GM19438 (cell line): Measurements from ENCODE around the gene HILPDA.
"Not testable (repeated sequence)": the region's sequence is repeated elsewhere in the genome, so short reads cannot be mapped to it uniquely, and the experiment has no call there.

Experiments
- ATAC-seq: cut with Tn5 transposase; IDR thresholded peaks from one replicate; pipeline ENCODE4 v1.9.1; 2021; ENCODE audit warnings: low read depth; ENCODE audit not compliant: unreplicated experiment

Gene HILPDA

GRCh38 chr7:128431221-128431620 lies 24.5 kb upstream of the HILPDA start:
- no peak for ATAC-seq

- ATAC-seq, result no peak
These were observed 23.9 kb upstream of the HILPDA start for GRCh38 chr7:128431754-128432153.

DNA sequence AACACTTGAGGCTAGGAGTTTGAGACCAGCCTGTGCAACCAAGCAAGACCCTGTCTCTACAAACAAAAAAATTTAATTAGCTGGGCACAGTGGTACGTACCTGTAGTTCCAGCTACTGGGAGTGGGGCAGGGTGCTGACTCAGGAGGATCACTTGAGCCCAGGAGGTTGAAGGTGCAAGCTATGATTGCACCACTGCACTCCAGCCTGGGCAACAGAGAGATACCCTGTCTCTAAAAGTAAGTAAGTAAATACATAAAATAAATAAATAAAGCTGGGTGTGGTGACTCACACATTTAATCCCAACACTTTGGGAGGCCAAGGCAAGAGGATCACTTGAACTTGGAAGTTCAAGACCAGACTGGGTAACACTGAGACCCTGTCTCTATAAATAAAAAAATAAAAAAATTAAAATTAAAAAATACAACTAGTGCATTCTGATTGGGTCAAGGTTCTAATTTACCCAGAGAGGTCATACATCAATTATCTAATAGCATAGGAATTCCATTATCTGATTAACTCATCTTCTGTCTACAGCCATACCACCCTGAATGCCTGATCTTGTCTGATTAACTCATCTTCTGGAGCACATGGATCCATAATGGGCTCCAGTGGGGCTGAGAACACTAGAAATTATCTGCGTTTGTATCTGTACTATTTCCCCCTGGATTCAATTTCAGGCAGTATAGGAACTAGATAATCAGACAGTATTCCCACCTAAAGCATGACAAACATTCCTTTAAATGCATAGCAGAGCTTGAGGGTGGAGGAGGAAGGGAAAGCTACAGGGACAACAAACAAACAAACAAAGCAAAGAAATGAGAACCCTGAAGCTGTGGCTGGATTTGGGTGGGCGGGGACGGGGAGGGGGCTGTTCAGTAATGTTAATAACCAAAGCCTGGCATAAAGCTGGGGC lies 21.0 kb upstream of the HILPDA start:
- no peak for ATAC-seq

DNA sequence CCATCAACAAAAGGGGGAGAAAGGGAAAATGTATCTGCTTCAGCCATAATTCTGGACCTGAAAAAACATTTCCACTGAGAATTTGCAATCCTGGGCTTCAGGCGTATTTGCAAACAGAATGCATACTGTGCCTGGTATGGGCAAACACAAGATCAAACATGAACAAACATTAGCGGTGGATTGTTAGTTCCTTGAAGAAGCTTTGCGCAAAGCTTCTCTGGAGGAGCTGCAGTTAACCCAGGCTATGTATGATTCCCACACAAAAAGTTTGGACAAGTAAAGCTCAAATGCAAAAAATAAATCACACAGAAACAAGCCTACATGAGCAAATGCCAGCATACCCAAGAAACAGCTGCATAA lies 20.4 kb upstream of the HILPDA start:
- ATAC-seq, result no peak

DNA sequence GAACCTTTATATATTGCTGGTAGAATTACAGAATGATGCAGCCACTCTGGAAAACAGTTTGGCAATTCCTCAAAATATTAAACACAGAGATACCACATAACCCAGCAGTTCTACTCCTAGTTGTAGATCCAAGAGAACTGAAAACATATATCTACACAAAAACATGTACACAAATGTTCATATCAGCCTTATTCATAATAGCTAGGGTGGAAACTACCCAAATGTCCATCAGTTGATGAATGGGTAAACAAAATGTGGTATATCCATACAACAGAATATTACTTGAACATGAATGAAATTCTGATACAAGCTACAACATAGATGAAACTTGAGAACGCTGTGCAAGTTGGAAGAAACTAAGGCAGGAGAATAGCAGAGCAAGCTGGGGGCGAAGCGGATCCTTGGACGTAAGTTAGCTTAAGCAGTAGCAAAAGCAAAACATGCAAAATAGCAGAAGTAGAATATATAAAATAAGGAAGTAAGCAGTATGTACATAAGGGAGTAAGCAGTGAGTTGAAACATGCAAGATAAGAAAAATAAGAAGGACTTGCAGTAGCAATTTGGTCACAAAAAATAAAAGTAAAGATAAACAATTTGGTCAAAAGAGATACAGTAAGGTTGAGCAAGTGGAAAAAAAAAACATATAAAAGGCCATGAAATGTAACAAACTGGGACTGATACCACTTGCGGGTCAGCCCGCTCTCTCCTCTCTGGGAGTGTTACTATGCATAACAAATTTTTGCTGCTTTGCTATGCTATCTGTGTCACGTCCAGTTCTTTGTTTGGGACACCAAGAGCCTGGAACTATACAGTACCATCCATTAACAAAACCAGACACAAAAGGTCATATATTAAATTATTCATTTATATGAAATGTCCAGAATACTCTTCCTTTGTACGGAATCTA lies 18.0 kb upstream of the HILPDA start:
- no peak for ATAC-seq

DNA sequence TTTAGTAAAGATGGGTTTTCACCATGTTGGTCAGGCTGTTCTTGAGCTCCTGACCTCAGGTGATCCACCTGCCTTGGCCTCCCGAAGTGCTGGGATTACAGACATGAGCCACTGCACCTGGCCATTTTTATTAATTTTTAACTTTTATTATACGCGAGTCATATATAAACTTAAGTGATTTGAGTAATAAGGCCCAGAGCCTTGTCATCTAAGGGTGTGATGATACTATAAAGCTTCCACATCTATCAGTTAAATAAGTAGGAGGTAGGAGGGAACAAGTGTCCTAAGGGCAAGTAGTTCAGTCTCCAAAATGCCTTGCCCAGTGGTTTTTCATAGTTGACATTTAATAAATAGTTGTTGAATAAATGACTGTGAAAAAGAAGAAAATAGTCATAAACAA lies 13.3 kb upstream of the HILPDA start:
- ATAC-seq, result no peak

GRCh38 chr7:128443831-128444600 lies 11.7 kb upstream of the HILPDA start:
- no peak for ATAC-seq

DNA sequence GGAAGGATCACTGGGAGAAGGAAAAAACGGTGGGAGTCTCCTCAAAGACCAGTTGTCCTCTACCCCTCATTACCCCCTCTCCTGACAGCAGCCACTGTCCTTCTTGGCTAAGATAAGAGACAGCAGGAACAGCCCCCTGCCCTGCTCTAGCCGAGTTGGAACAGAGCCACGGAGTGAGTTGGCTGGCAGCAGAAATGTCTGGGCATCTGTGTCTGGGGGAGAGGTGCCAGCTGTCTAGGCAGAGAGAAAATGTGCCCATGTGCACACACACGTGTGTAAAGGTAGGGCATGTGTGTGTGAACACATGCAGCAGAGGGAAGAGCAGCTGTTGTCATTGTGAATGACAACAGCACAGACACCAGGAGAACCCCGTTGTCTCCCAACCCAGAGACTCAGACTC lies 9.4 kb upstream of the HILPDA start:
- ATAC-seq, result no peak

DNA sequence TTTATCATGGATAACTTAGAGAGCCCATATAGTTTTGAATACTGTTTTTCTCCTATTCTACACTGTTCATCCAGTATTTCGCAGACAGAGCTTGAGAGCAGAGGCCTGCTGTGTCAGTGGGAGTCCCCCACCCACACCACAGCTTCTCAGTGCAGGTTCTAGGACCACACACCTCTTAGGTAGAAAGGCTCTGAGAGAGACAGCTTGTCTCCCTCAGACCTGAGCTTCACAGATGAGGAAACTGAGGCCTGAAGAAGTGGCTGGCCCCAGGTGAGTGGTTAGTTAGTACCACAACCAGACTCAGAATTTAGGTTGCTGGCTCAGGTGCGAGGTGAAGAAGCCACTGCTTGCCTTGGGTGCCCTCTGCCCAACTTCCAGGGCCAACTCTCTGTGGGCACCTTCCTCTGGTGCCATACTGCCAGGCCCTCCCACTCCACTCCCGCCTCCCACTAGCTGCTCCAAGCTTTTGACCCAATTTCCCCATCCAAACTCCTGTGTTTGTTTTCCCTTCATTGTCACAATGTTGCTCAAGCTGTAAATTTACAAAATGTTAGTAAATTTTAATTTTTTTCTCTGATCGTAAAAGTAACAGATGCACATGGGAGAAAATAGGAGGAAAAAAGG lies 7.6 kb upstream of the HILPDA start:
- no peak for ATAC-seq

GRCh38 chr7:128448751-128449302 lies 6.9 kb upstream of the HILPDA start:
- ATAC-seq, result no peak

- no peak for ATAC-seq
These were observed 5.3 kb upstream of the HILPDA start for GRCh38 chr7:128450409-128450808.

DNA sequence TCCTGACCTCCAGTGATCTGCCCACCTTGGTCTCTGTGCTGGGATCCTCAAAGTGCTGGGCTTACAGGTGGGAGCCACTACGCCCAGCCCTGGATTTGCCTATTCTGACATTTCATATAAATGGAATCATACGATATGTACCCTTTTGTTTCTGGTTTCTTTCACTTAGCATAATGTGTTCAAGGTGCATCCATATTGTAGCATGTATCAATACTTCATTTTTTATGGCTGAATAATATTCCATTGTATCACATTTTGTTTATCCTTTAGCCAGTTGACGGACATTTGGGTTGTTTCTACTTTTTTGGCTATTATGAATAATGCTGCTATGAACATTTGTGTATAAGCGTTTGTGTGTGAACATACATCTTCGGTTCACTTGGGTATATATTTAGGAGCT lies 4.8 kb upstream of the HILPDA start:
- no peak for ATAC-seq

DNA sequence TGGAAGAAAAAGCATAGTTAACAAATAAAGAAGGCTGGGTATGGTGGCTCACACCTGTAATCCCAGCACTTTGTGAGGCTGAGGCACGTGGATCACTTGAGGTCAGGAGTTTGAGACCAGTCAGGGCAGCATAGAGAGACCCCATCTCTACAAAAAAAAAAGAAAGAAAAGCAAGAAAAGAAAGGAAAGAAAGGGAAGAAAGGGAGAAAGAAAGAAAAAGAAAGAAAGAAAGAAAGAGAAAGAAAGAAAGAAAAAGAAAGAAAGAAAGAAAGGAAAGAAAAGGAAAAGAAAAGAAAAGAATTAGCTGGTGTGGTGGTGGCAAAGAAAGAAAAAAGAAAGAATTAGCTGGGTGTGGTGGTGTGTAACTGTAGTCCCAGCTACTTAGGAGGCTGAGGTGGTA lies 3.1 kb upstream of the HILPDA start:
- ATAC-seq, result no peak

GRCh38 chr7:128453836-128454804 lies 1.6 kb upstream of the HILPDA start:
- ATAC-seq, result no peak

GRCh38 chr7:128454808-128455542 lies 703 bp upstream of the HILPDA start:
- no peak for ATAC-seq

- no peak for ATAC-seq
These were observed 612 bp downstream of the HILPDA start for GRCh38 chr7:128456255-128456725.

DNA sequence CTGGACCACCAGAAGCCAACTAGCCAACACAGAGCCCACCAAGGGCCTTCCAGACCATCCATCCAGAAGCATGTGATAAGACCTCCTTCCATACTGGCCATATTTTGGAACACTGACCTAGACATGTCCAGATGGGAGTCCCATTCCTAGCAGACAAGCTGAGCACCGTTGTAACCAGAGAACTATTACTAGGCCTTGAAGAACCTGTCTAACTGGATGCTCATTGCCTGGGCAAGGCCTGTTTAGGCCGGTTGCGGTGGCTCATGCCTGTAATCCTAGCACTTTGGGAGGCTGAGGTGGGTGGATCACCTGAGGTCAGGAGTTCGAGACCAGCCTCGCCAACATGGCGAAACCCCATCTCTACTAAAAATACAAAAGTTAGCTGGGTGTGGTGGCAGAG lies 1.7 kb downstream of the HILPDA start:
- not testable (repeated sequence) for ATAC-seq

- ATAC-seq, result peak; percentile 7
These were observed 3.3 kb downstream of the HILPDA start for GRCh38 chr7:128458956-128459355.
